Endothelial cell of umbilical vein (primary cell): Measurements from ENCODE around the gene ACP4. TPM values are rescaled to one million over a fixed set of nuclear protein-coding genes. Genes with fewer than 3 reads are reported as not detected.

ENCODE experiments used
- BruUV-seq: library from RNA; stranded (reverse); fragments of 400-500 nt; replicated peaks from 2 replicates; lab custom pipeline; 2021; lab: Mats Ljungman, UMichigan
- CTCF ChIA-PET: fragments of 300-600, 350-600 bp; sonication (Branson Sonifier 250); formaldehyde crosslinking; loops from one replicate; lab custom pipeline; 2021; ENCODE audit warnings: antibody characterized with exemption, inconsistent platforms; lab: Charles Lee
- POLR2A ChIA-PET: fragments of 300-600, 350-600 bp; sonication (Branson Sonifier 250); formaldehyde crosslinking; loops from one replicate; lab custom pipeline; 2021; ENCODE audit warnings: antibody characterized with exemption, inconsistent platforms; lab: Charles Lee
- DNase-seq: peaks from one replicate; pipeline ENCODE4 v3.0.0-alpha.2; 2011; ENCODE audit warnings: low read depth, low spot score
- FAIRE-seq: peaks from 2 replicates; lab custom pipeline; 2011; peaks lifted over from hg19 to GRCh38; lab: Jason Lieb, UNC
- H2AFZ ChIP-seq: 2 replicates; pipeline ENCODE4 v1.6.0; 2012; ENCODE audit warnings: low read depth, low read length, control low read depth, inconsistent platforms
- H3K27ac ChIP-seq: 2 replicates; pipeline ENCODE4 v1.5.1; 2011; ENCODE audit warnings: low read depth, mild to moderate bottlenecking, control low read depth, low read length, moderate library complexity; ENCODE audit not compliant: insufficient read depth
- H3K27me3 ChIP-seq, 2 experiments: 2 replicates each; pipeline versions ENCODE4 v1.6.0 to v1.6.1; 2011; ENCODE audit warnings: low read length in 2 of 2, mixed read lengths in 1 of 2; ENCODE audit not compliant: control insufficient read depth in 2 of 2, insufficient read depth in 2 of 2
- H3K36me3 ChIP-seq, 2 experiments: 2 replicates in 1 of 2; 3 replicates in 1 of 2; pipeline ENCODE4 v1.5.1; 2011; ENCODE audit warnings: low read length in 2 of 2, mild to moderate bottlenecking in 1 of 2, moderate library complexity in 1 of 2; ENCODE audit not compliant: control insufficient read depth in 2 of 2, insufficient read depth in 2 of 2; ENCODE audit errors: extremely low read depth in 1 of 2
- H3K4me1 ChIP-seq: 3 replicates; pipeline ENCODE4 v1.5.1; 2011; ENCODE audit warnings: mild to moderate bottlenecking, low read length; ENCODE audit not compliant: control insufficient read depth, insufficient read depth; ENCODE audit errors: extremely low read depth
- H3K4me2 ChIP-seq: 2 replicates; pipeline ENCODE4 v1.6.1; 2011; ENCODE audit warnings: low read length, control low read depth, mixed read lengths; ENCODE audit not compliant: insufficient read depth
- H3K4me3 ChIP-seq, 3 experiments: fragments of 200-600 bp in 1 of 3; sonication (generic), shearing (Covaris generic) in 1 of 3; replicated peaks in 1 of 3; 2 replicates each; pipeline ENCODE4 v1.5.1; 2011 to 2016; ENCODE audit warnings: control low read depth in 3 of 3, low read length in 3 of 3, mild to moderate bottlenecking in 2 of 3, inconsistent platforms in 1 of 3, low read depth in 1 of 3, moderate library complexity in 1 of 3; ENCODE audit not compliant: insufficient read depth in 1 of 3
- H3K79me2 ChIP-seq: 2 replicates; pipeline ENCODE4 v1.6.0; 2012; ENCODE audit warnings: low read length, inconsistent platforms; ENCODE audit not compliant: control insufficient read depth, insufficient read depth
- H3K9ac ChIP-seq: replicated peaks from 2 replicates; pipeline ENCODE3; 2011; ENCODE audit warnings: low read length, control low read depth; ENCODE audit not compliant: insufficient read depth; ENCODE audit errors: extremely low read depth
- H3K9me1 ChIP-seq: replicated peaks from 3 replicates; pipeline ENCODE4 v1.6.0; 2011; ENCODE audit warnings: mild to moderate bottlenecking, low read length; ENCODE audit not compliant: control insufficient read depth, insufficient read depth; ENCODE audit errors: extremely low read depth
- H3K9me3 ChIP-seq: replicated peaks from 2 replicates; pipeline ENCODE4 v1.5.1; 2012; ENCODE audit warnings: low read length, inconsistent platforms; ENCODE audit not compliant: control insufficient read depth, insufficient read depth
- H4K20me1 ChIP-seq: replicated peaks from 2 replicates; pipeline ENCODE3; 2011; ENCODE audit warnings: mild to moderate bottlenecking, low read length; ENCODE audit not compliant: control insufficient read depth, insufficient read depth; ENCODE audit errors: extremely low read depth
- CTCF ChIP-seq, 2 donors: IDR thresholded peaks; 1 replicate in 1 of 2; 2 replicates in 1 of 2; pipeline ENCODE4 v1.5.1; 2011; ENCODE audit warnings: low read length in 2 of 2, mild to moderate bottlenecking in 2 of 2, moderate library complexity in 2 of 2, control low read depth in 1 of 2, inconsistent platforms in 1 of 2, low read depth in 1 of 2; ENCODE audit not compliant: insufficient read depth in 1 of 2; ENCODE audit errors: extremely low read depth in 1 of 2
- EZH2 ChIP-seq: IDR thresholded peaks from 2 replicates; pipeline ENCODE4 v1.6.1; 2012; ENCODE audit warnings: borderline replicate concordance, low read depth, mild to moderate bottlenecking, moderate library complexity, low read length, inconsistent platforms; ENCODE audit not compliant: severe bottlenecking
- FOS ChIP-seq: IDR thresholded peaks from 2 replicates; pipeline ENCODE4 v1.6.1; 2011; ENCODE audit warnings: mild to moderate bottlenecking, low read length, moderate library complexity, borderline replicate concordance; ENCODE audit not compliant: insufficient read depth
- GATA2 ChIP-seq: IDR thresholded peaks from 2 replicates; pipeline ENCODE4 v1.7.0; 2011; ENCODE audit warnings: low read depth, mild to moderate bottlenecking, moderate library complexity, mixed read lengths, low read length; ENCODE audit not compliant: insufficient read length, insufficient read depth
- JUN ChIP-seq: IDR thresholded peaks from 2 replicates; pipeline ENCODE4 v1.6.1; 2011; ENCODE audit warnings: borderline replicate concordance, low read depth; ENCODE audit not compliant: insufficient read length, insufficient read depth
- MYC ChIP-seq: IDR thresholded peaks from one replicate; pipeline ENCODE4 v1.6.1; 2011; ENCODE audit warnings: mild to moderate bottlenecking, low read depth, low read length
- POLR2A ChIP-seq: IDR thresholded peaks from 2 replicates; pipeline ENCODE4 v1.6.1; 2012; ENCODE audit warnings: low read depth, mild to moderate bottlenecking, control low read depth, low read length
- POLR2AphosphoS5 ChIP-seq: IDR thresholded peaks from 2 replicates; pipeline ENCODE4 v1.6.1; 2012; ENCODE audit warnings: low read depth, mild to moderate bottlenecking, control low read depth, low read length, moderate library complexity; ENCODE audit not compliant: insufficient read depth
- dilution Hi-C: fragments of 300-500 bp; cut with MboI; formaldehyde crosslinking; loops from one replicate; pipeline ENCODE4 v1.15.0; 2019; ENCODE audit warnings: low sequenced_read_pairs; ENCODE audit not compliant: extremely low pct_ligation_motif_present
- intact Hi-C: fragments of 100-400 bp; cut with micrococcal nuclease; formaldehyde crosslinking; loops from one replicate; pipeline ENCODE4 v1.10.0; 2022
- polyA plus RNA-seq, 4 experiments: library from polyadenylated mRNA; depleted of rRNA in 3 of 4; stranded (reverse) in 3 of 4; unstranded in 1 of 4; fragments of >200 nt; gene quantifications; 2 replicates each; pipeline versions ENCODE4 v1.2.1 to v1.2.3, GENCODE V29; 2011 to 2012; ENCODE audit warnings: missing spikeins in 1 of 4
- total RNA-seq: library from RNA; stranded (reverse); gene quantifications from 2 replicates; pipeline ENCODE4 v1.2.3, GENCODE V29; 2021
- TF ChIP-seq, protein P1 (sequence below): IDR thresholded peaks from 2 replicates; pipeline ENCODE4 v1.6.1; 2011; ENCODE audit not compliant: insufficient read depth, insufficient read length

ACP4 gene
- total and polyA plus RNA-seq, 2 donors (not counting 3 experiments of a cell fraction or from before 2014, with no cell fraction given) = not detected

GRCh38 chr19:50837300-50837699 lies 47.1 kb downstream of the ACP4 start:
- H3K9me1 ChIP-seq = no peaks in the 10 kb centered on the region
- POLR2A ChIA-PET = no interaction called here
- dilution Hi-C loops = no loop called here
- no peaks in the 10 kb centered on the region for H3K27me3 ChIP-seq
- no peaks in the 10 kb centered on the region for H3K9me3 ChIP-seq
- TF ChIP-seq GATA2 (no peak), JUN (no peak), FOS (no peak), POLR2A (no peak), MYC (no peak), CTCF (IDR thresholded peaks at IDR 0.05; ENCODE audit: extremely low read depth in 1 of 2, insufficient read depth in 1 of 2, low read depth in 1 of 2, low read length in 2 of 2) (no peak), POLR2AphosphoS5 (no peak), EZH2 (no peak)
- TF ChIP-seq, protein P1, sequence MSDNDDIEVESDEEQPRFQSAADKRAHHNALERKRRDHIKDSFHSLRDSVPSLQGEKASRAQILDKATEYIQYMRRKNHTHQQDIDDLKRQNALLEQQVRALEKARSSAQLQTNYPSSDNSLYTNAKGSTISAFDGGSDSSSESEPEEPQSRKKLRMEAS = no peak
- no peak overlapping the region for H3K27ac ChIP-seq
- H3K79me2 ChIP-seq = no peaks in the 10 kb centered on the region
- BruUV-seq = no TSS peak
- CTCF ChIA-PET = interaction anchor here (2.0 kb wide), 1 partner anchor 84 kb away, joined by 5 read pairs; no protein-coding TSS in a partner anchor
- no peak overlapping the region for H3K4me3 ChIP-seq
- H4K20me1 ChIP-seq = no peaks in the 10 kb centered on the region
- no peak overlapping the region for H2AFZ ChIP-seq
- FAIRE-seq (no peak), DNase-seq (no peak)
- no peak overlapping the region for H3K9ac ChIP-seq
- H3K36me3 ChIP-seq = no peaks in the 10 kb centered on the region
- peaks cover 4% of the 10 kb centered on the region for H3K4me1 ChIP-seq
- no peak overlapping the region for H3K4me2 ChIP-seq
- intact Hi-C loops = no loop called here
